SK-N-MC (cell line): ENCODE measurements around the gene SP140.

ENCODE experiments used
- DNase-seq: peaks from one replicate; pipeline ENCODE4 v3.0.0-alpha.2; 2011; ENCODE audit warnings: low read depth, low spot score
- H3K27ac ChIP-seq: fragments of 200-600 bp; sonication (generic); 2 replicates; pipeline ENCODE4 v1.5.1; 2016; ENCODE audit warnings: mixed run types
- H3K36me3 ChIP-seq: fragments of 200-600 bp; sonication (generic); 2 replicates; pipeline ENCODE4 v1.6.1; 2017; ENCODE audit warnings: antibody characterized with exemption, low read length, mixed read lengths; ENCODE audit not compliant: insufficient read depth
- H3K4me3 ChIP-seq: fragments of 200-600 bp; sonication (generic); 2 replicates; pipeline ENCODE4 v1.5.1; 2016
- H3K9ac ChIP-seq: fragments of 200-600 bp; sonication (generic); 2 replicates; pipeline ENCODE4 v1.8.0; 2017; ENCODE audit warnings: mixed run types, mixed read lengths; ENCODE audit not compliant: insufficient read length
- H3K9me3 ChIP-seq: fragments of 200-600 bp; sonication (generic); 2 replicates; pipeline ENCODE4 v1.6.1; 2017; ENCODE audit warnings: low read depth, mild to moderate bottlenecking, antibody characterized with exemption, low read length, moderate library complexity, mixed read lengths
- EZH2 ChIP-seq: fragments of 200-600 bp; sonication (generic); IDR thresholded peaks from one replicate; pipeline ENCODE4 v1.6.1; 2017; ENCODE audit warnings: antibody characterized with exemption
- FOXP2 ChIP-seq: optimal IDR thresholded peaks from 2 replicates; pipeline ENCODE3; 2011; ENCODE audit warnings: mild to moderate bottlenecking, moderate library complexity; ENCODE audit not compliant: insufficient read depth; ENCODE audit errors: extremely low read length, control extremely low read depth
- POLR2AphosphoS5 ChIP-seq: IDR thresholded peaks from 2 replicates; pipeline ENCODE4 v1.6.1; 2012; ENCODE audit warnings: mild to moderate bottlenecking, low read depth, low read length, borderline replicate concordance

The SP140 gene

DNA sequence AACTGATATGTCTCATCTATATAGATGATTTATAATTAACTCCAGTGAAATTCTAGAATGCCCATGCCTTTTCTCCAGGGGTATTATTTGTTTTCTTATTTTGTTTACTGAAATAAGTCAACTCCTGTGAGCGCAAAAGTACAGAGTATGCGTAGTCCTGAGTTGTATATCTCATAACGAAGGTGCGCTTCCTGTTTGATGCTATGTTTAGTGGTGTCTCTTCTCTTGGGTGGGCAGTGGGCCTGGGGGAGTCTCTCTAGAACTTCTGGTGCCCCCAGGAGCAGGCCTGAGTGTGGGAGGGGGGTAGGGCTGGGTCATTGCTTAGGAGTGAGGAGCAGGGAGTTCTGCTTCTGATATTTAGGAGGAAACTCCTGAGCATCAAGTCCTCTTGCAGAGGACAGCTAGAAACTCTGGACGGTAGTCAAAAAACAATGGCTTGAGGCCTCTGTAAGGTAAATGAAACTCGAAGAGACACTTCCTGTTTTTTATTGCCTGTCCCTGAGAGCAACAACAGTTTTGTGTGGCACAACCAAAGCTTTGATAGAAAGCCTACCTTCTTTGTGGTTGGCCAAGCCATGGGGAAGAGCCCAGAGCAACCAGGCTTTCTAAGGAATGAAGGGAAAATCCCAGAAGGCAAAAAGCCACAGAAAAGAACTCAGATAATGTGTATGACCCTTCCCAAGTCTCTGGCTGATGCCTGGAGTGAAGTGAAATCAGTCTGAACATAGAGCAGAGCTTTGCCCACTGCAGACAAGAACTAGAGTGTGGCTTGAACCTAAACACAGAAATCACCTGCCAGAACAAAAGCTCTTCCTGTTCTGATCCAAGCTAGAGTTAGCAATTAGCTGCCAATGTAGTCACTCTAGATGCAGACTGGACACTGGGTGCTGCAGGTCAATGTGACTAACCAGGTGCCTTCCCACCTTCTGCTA, 92.9 kb downstream of the SP140 start:
- Histone ChIP-seq H3K4me3 (no peak overlapping the region), H3K9me3 (no peaks in the 10 kb centered on the region), H3K36me3 (no peaks in the 10 kb centered on the region), H3K9ac (no peak overlapping the region), H3K27ac (no peak overlapping the region)
- TF ChIP-seq EZH2 (no peak), FOXP2 (no peak), POLR2AphosphoS5 (no peak)
- DNase-seq: no peak

DNA sequence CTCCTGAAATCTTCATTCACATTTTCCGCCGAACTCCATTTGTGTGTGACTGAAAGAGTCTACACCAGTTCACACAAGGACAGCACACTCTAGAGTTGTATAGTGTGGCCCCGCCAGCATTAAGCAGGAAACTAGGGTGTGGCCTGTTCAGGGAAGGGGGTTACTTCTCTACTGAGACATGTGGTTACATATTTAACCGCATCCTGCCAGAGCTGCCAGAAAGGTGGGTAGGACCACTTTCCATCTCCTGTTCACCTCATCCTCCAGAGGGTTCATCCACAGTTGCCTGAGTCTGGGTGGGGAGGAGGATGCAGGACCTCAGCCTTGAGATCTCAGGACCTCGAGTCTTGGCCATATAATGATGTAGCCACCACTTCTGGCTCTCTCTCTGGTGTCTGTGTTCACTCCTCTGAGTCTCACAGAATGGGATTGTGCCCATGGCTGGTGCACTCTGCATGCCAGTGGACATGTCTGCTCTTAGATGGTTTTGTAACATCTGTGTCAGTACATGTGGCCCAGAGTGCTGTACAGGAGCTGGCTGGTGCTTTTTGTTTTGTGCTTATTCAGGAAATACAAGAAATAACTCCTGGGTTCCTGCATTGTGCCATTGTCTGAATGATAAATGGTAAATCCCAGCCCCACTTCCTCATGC, 93.8 kb downstream of the SP140 start:
- Histone ChIP-seq H3K27ac (no peak overlapping the region), H3K36me3 (no peaks in the 10 kb centered on the region), H3K9me3 (no peaks in the 10 kb centered on the region), H3K9ac (no peak overlapping the region), H3K4me3 (no peak overlapping the region)
- TF ChIP-seq FOXP2: no peak
- no peak for TF ChIP-seq EZH2
- TF ChIP-seq POLR2AphosphoS5: no peak
- no peak for DNase-seq

DNA sequence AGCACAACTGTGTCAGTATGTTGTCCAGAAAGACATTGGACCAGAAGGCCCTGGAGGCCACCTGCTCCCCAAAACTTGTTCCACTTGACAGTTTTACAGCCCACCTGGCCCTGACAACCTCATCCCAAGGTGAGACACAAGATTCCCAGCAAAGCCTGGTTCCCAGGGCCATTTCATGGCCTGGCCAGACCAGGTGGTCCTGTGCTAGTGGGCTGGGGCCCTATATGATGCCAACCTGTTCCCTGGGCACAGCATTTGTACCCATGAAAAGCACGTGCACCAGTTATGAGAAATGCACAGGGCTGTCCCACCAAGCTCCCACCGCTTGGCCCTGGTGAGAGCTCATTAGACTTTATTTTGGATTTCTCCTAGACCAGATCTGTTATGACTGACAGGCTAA, 95.5 kb downstream of the SP140 start:
- no peak for TF ChIP-seq FOXP2
- no peak for TF ChIP-seq POLR2AphosphoS5
- TF ChIP-seq EZH2: no peak
- H3K4me3 ChIP-seq: no peak overlapping the region
- no peak overlapping the region for H3K9ac ChIP-seq
- no peaks in the 10 kb centered on the region for H3K9me3 ChIP-seq
- H3K36me3 ChIP-seq: no peaks in the 10 kb centered on the region
- no peak overlapping the region for H3K27ac ChIP-seq
- DNase-seq: no peak

DNA sequence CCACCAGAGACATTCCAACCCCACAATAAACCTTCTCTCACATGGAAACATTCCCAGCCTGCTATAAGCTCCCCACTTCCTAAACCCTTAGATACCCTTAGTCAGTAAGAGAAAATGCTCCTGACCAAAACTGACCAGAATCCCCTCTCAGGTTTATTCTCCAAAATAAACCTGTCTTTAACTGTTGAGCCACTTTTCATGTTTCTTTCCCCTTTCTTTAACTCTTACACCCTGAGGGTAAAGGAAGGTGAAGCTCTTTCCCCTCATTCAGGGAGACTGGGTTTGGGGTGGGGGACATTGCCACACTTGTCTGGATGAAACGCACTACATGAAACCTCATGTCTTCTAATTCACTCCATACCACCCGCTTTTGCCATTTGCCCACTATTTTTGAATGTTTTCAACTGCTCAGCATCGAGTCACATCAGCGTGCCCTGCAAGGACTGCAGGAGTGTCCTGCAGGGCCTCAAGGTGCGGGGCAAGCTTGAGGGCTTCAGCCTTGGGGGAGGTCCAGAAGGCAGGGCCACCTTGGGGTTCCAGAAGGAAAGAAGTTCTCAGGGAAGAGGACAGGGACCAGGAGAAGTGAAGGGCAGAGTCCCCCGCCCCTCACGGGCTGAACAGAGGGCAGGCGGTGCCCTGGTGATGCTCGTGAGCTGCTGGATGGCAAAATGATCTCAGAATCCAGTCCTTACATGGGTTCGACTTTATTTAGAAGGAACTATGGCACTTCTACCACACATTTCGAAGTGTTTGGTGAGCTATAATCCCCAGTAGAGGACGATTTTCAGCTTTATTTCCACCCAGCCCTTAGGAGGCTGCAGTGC, 97.2 kb downstream of the SP140 start:
- DNase-seq: no peak
- no peaks in the 10 kb centered on the region for H3K9me3 ChIP-seq
- H3K36me3 ChIP-seq: no peaks in the 10 kb centered on the region
- H3K9ac ChIP-seq: no peak overlapping the region
- no peak overlapping the region for H3K4me3 ChIP-seq
- TF ChIP-seq POLR2AphosphoS5 (no peak), FOXP2 (no peak), EZH2 (no peak)
- no peak overlapping the region for H3K27ac ChIP-seq

DNA sequence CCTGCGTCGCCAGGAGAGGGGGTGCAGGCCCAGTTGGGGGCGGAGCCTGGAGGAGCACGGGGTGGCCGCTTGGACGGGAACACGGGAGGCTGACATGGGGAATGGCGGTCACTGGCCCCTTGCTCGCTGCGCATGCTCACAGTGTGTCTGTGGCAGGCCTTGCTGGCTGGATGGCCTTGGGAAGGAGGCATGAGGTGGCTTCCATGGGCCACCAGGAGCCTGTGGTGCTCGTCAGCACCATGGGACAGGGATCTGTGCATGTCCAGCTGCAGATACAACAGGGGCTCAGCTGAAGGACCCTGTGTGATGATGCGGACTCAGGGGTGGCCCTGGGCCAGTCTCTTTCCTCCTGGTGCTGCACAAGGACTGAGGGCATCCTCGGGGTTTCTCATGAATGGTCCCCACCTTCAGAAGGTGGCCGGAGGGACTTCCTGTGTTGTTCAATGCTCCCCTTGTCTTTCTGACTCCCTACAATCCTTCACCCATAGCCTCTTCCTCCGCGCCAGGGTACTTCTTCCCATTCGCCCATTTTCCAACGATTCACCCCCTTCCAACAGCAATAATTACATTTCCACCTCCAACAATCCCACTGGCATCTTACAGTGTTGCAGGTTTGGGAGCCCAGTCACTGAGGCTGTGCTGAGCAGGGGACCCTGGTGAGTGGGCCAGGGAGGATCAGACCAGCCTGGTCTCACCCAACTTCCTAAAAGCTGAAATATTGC, 98.0 kb downstream of the SP140 start:
- no peaks in the 10 kb centered on the region for H3K36me3 ChIP-seq
- H3K4me3 ChIP-seq: no peak overlapping the region
- H3K9ac ChIP-seq: no peak overlapping the region
- no peak overlapping the region for H3K27ac ChIP-seq
- TF ChIP-seq FOXP2 (no peak), POLR2AphosphoS5 (no peak), EZH2 (no peak)
- no peak for DNase-seq
- H3K9me3 ChIP-seq: no peaks in the 10 kb centered on the region

DNA sequence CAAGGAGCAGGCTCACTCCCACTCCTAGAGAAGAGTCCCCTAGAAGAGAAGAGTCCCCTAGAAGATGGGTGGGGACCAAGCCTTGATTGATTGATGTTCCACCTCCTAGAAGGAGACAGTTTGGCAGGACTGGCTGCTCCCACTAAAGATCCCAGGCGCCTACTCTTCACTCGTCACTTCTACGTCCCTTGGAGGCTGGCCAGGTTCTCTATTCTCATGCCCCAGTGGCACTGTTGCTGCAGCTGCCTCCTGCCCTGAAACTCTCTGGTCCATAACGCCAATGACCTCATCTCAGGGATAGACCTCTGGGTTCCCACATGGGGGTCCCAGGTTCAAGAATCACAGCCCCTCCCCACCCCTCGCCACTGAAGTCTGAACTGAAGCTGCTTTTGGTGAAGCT, 99.0 kb downstream of the SP140 start:
- TF ChIP-seq EZH2: no peak
- TF ChIP-seq FOXP2: no peak
- no peak for TF ChIP-seq POLR2AphosphoS5
- Histone ChIP-seq H3K27ac (no peak overlapping the region), H3K9ac (no peak overlapping the region), H3K36me3 (no peaks in the 10 kb centered on the region), H3K4me3 (no peak overlapping the region), H3K9me3 (no peaks in the 10 kb centered on the region)
- no peak for DNase-seq

DNA sequence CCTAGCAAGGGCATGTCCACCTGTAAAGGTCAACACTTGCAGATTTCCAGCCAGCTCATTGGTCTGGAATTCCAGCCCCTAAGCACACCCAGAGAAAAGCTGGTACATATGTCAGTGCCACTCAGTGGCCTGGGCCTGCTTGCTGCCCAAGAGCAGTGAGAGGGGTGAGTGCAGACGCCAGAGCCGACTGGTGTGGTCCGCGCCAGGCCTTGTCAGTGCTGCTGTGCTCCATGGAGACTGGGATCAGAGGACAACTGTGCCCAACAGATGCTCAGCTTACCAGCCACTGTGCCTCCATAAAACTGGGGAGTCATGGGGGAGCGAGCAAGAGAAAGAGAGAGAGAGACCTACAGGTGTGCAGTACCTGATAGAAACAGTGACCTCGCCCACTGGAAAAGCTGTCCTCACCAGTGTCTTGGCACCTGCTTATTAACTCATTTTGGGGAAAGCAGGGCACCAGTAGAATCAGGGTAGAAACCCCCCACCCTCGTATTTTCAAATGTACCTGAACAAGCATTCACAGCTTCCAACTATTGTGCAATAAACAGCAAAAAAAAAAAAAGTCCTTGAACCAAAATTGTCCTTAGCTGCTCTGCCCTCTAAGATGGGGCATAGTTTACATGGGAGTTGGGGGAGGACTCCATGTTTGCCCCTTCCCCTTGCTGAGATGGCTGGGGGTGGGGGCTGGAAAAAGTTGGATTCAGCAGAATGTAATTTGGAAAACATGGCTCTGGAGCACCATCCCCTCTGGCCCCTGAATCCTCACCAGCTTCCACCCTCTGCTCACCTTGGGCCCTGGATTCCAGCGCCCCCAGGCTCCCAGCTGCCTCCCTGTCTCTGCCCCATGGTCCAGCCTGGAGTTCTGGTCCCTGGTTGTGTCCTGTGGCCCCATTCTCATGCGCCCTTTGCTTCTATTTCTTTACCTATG, 100.0 kb downstream of the SP140 start:
- no peak for DNase-seq
- Histone ChIP-seq H3K4me3 (no peak overlapping the region), H3K36me3 (no peaks in the 10 kb centered on the region), H3K27ac (no peak overlapping the region), H3K9me3 (no peaks in the 10 kb centered on the region), H3K9ac (no peak overlapping the region)
- TF ChIP-seq POLR2AphosphoS5 (no peak), FOXP2 (no peak), EZH2 (no peak)
